GM12873 (cell line): Measurements from ENCODE around the gene FMO3.

Source experiments
- TF ChIP-seq, protein P1 (sequence below): IDR thresholded peaks from 2 replicates; pipeline ENCODE4 v1.5.1; 2012; ENCODE audit warnings: low read depth, mild to moderate bottlenecking, moderate library complexity, low read length, control low read depth; ENCODE audit not compliant: insufficient read depth; ENCODE audit errors: missing control alignments

Gene FMO3

GRCh38 chr1:171081314-171081753 lies 9.4 kb upstream of the FMO3 start:
- TF ChIP-seq, protein P1, sequence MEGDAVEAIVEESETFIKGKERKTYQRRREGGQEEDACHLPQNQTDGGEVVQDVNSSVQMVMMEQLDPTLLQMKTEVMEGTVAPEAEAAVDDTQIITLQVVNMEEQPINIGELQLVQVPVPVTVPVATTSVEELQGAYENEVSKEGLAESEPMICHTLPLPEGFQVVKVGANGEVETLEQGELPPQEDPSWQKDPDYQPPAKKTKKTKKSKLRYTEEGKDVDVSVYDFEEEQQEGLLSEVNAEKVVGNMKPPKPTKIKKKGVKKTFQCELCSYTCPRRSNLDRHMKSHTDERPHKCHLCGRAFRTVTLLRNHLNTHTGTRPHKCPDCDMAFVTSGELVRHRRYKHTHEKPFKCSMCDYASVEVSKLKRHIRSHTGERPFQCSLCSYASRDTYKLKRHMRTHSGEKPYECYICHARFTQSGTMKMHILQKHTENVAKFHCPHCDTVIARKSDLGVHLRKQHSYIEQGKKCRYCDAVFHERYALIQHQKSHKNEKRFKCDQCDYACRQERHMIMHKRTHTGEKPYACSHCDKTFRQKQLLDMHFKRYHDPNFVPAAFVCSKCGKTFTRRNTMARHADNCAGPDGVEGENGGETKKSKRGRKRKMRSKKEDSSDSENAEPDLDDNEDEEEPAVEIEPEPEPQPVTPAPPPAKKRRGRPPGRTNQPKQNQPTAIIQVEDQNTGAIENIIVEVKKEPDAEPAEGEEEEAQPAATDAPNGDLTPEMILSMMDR = no peak

GRCh38 chr1:171081763-171082201 lies 8.9 kb upstream of the FMO3 start:
- TF ChIP-seq, protein P1 = no peak

- TF ChIP-seq, protein P1 = no peak
These were observed 8.1 kb upstream of the FMO3 start for GRCh38 chr1:171082606-171083005.

- TF ChIP-seq, protein P1 = no peak
These were observed 7.5 kb upstream of the FMO3 start for GRCh38 chr1:171083222-171083621.

DNA sequence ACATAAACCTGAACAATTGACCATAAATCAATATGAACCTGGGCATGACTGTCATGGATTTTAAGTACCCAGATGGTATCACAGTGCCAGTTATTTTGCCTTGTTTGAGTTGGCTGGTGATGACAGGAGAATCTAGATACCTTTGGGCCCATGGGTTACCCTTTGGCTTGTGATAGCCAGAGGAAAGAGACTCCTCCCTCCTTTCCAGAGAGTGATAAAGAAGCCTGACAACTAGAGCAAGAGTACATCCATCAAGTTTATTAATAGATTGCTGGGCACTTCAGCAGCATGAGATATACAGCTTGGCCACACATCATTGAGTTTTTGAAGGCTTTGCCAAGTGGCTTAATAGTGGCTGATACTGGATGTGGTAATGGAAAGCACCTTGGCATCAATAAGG lies 6.6 kb upstream of the FMO3 start:
- TF ChIP-seq, protein P1 = no peak

DNA sequence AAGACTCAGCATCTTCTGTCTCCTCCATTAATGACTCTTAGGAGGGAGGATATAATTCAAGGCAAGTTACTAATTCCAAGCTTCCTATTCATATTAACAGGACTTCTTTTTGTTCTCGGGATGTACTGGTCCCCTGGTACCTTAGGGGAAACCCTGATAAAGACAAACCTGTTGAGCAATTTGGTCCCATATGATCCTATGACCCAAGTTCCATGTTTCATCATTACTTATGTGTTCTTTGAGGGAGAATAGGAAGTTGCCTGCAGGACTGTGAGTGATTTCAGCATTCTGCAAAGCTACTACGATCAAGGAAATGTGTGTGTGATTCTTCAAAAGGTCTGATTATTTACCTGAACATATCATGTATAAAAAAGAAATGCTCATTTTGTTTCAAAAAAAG lies 5.8 kb upstream of the FMO3 start:
- TF ChIP-seq, protein P1 = no peak

DNA sequence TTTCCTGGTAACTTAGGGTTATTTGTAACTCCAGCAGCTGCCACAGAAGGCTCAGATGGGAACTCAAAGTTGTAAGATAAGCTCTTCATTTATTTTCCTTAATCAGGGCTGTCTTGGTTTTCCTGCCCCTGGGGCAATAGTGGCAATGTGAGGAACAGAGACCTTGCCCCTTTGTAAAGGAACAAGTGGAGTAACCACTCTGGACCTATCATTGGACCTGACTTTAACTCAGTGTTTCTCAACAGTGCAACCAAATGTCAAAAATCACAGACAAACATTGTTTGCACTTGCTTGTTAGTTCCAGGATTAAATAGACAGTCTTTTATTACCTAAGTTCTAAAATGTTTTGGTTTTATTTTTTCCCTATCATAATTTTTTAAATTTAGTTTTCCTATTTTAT lies 2.8 kb upstream of the FMO3 start:
- TF ChIP-seq, protein P1 = no peak
